Muscle of back (tissue), 13 donors: ENCODE data around the gene PHGDH. TPM values are rescaled to one million over a fixed set of nuclear protein-coding genes. Genes with fewer than 3 reads are reported as not detected.
A peak's percentile ranks its signal among the peaks of the same experiment; 100 is the strongest.

Source experiments
- DNase-seq, 3 donors: peaks; one replicate each; pipeline versions ENCODE4 v3.0.0 to v3.0.0-alpha.2; 2013
- long read RNA-seq, 9 donors: transcript quantifications; one replicate each; lab custom pipeline, GENCODE V29; 2026
- polyA plus RNA-seq, 10 donors: library from polyadenylated mRNA; unstranded; fragments of 120-200 nt; gene quantifications; one replicate each; pipeline ENCODE4 v1.2.1, GENCODE V29; 2013; ENCODE audit not compliant: insufficient read length in 10 of 10

The PHGDH gene
- polyA plus RNA-seq, result 100 to 1,000 TPM in 1 of 10 donors, 10 to 100 TPM in 9; 54.5 to 120 (median 70.8) TPM
- long read RNA-seq, donor 1, transcript PHGDH-208 (12 exons, 2,096 nt), result major isoform, 12 of 22 reads
- long read RNA-seq, donor 1, partial matches to known transcripts, result 9 of 22 reads
- long read RNA-seq, donor 1, other reads (novel, unspliced or antisense), result 0 of 22 reads
- long read RNA-seq, donor 2, transcript PHGDH-208 (12 exons, 2,096 nt), result major isoform, 14 of 30 reads
- long read RNA-seq, donor 2, partial matches to known transcripts, result 15 of 30 reads
- long read RNA-seq, donor 2, other reads (novel, unspliced or antisense), result 0 of 30 reads
- long read RNA-seq, donor 3, result 0 reads
- long read RNA-seq, donor 4, transcript PHGDH-208 (12 exons, 2,096 nt), result major isoform, 8 of 14 reads
- long read RNA-seq, donor 4, partial matches to known transcripts, result 5 of 14 reads
- long read RNA-seq, donor 4, other reads (novel, unspliced or antisense), result 0 of 14 reads
- long read RNA-seq, donor 5, transcript PHGDH-208 (12 exons, 2,096 nt), result major isoform, 22 of 42 reads
- long read RNA-seq, donor 5, partial matches to known transcripts, result 17 of 42 reads
- long read RNA-seq, donor 5, other reads (novel, unspliced or antisense), result 0 of 42 reads
- long read RNA-seq, donor 6, transcript PHGDH-208 (12 exons, 2,096 nt), result major isoform, 21 of 32 reads
- long read RNA-seq, donor 6, partial matches to known transcripts, result 11 of 32 reads
- long read RNA-seq, donor 6, other reads (novel, unspliced or antisense), result 0 of 32 reads
- long read RNA-seq, donor 7, transcript PHGDH-208 (12 exons, 2,096 nt), result major isoform, 25 of 28 reads
- long read RNA-seq, donor 7, partial matches to known transcripts, result 0 of 28 reads
- long read RNA-seq, donor 7, other reads (novel, unspliced or antisense), result 0 of 28 reads
- long read RNA-seq, donor 8, transcript PHGDH-208 (12 exons, 2,096 nt), result major isoform, 9 of 29 reads
- long read RNA-seq, donor 8, partial matches to known transcripts, result 19 of 29 reads
- long read RNA-seq, donor 8, other reads (novel, unspliced or antisense), result 0 of 29 reads
- long read RNA-seq, donor 9, partial matches to known transcripts, result 0 of 2 reads
- long read RNA-seq, donor 9, other reads (novel, unspliced or antisense), result 0 of 2 reads

GRCh38 chr1:119711804-119712341 lies at the start of gene PHGDH:
PHGDH (plus strand) TSS chr1:119711934; CDS start chr1:119712023, 89 bp downstream.
- DNase-seq, result peak; percentile 83 to 92 (median 88)

DNA sequence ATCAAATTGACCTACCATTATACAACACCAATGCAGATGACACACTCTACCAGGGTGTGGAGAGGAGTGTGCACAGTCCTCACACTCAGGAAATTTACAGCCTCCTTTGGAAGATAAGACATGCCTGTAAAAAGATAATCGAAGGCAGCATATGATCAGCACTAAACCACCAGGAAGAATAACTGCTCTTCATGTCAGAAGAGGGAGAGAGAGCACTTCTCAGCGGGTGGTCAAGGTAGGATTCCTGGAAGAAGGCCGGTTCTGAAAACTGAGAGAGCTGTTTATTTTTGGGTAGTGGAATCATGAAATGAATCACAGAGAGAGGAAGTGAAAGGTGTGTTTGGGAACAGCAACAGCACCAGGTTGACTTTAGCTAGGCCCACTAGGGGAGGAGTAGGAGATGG lies 49.7 kb upstream of the PHGDH start:
- DNase-seq, result no peak

DNA sequence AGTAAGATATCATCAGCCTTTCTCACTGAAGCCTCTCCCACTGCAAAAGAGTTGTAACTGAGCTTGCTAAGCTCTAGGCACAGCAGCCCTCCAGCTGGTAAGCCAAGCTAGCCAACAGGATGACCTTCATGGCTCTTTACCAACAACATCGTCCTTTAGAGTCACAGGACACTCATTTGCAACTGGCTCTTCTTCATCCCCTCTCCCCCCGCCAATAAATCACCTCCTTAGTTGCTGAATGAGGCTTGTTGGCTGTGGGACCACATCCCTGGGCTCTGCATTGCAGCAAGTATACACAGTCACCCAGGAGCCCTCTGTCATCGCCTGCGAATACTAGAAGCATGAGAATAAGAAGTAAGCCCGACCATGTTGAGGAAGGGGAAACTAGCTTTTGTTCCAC lies 47.7 kb upstream of the PHGDH start:
- no peak for DNase-seq

DNA sequence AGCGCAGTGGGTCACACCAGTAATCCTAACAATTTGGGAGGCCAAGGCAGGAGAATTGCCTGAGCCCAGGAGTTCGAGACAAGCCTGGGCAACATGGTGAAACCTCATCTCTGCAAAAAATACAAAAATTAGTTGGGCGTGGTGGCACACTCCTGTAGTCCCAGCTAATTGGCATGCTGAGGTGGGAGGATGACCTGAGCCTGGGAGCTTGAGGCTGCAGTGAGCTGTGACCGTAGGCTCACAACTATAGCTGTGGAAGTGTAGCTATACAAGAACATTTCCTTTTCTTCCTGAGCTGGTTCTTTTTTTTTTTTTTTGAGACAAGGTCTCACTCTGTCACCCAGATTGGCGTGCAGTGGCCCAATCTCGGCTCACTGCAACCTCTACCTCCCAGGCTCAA lies 44.6 kb upstream of the PHGDH start:
- DNase-seq, result no peak

GRCh38 chr1:119670898-119671297 lies 40.8 kb upstream of the PHGDH start:
- DNase-seq, result no peak

- no peak for DNase-seq
These were observed 38.4 kb upstream of the PHGDH start for GRCh38 chr1:119673171-119673940.

DNA sequence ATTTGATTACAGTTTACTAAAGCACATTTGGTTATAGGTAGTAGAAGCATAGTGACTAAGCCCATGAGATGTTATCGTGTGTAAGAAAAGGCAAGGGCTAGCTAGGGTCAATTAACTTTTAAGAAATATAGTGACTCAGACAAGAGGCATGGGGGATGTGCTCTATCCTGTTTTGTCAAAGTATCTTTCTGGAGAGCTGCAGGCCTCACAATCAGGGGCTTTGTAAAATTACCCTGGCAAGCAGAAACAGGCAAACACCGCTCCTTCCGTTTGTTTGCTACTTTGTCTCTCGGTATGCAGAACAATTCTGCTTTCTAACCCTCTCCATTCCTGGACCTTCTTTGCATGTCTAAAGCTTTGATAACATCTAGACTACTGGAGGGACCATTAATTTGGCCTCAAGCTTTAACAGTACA lies 37.6 kb upstream of the PHGDH start:
- peak in 1 of 3 donors; percentile 22 for DNase-seq

DNA sequence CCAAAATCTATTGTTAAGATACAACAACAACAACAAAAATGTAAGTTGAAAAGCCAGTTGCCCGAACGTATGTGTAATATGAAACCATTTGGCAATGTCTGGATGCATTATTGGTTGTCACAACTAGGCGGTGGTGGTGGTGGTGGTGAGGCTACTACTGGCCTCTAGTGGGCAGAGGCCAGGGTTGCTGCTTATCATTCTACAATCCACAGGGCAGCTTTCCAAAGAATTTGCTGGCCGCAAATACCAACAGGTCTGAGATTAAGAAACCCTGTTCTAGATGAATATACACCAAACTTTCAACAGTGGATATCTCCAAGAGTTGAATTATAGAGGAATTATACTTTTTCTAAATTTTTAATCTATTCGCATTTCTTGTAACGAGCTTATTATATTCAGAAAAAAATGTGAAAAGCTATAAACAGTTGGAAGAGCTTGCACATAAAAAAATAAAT lies 36.9 kb upstream of the PHGDH start:
- DNase-seq, result peak; percentile 27 to 76 (median 52)

DNA sequence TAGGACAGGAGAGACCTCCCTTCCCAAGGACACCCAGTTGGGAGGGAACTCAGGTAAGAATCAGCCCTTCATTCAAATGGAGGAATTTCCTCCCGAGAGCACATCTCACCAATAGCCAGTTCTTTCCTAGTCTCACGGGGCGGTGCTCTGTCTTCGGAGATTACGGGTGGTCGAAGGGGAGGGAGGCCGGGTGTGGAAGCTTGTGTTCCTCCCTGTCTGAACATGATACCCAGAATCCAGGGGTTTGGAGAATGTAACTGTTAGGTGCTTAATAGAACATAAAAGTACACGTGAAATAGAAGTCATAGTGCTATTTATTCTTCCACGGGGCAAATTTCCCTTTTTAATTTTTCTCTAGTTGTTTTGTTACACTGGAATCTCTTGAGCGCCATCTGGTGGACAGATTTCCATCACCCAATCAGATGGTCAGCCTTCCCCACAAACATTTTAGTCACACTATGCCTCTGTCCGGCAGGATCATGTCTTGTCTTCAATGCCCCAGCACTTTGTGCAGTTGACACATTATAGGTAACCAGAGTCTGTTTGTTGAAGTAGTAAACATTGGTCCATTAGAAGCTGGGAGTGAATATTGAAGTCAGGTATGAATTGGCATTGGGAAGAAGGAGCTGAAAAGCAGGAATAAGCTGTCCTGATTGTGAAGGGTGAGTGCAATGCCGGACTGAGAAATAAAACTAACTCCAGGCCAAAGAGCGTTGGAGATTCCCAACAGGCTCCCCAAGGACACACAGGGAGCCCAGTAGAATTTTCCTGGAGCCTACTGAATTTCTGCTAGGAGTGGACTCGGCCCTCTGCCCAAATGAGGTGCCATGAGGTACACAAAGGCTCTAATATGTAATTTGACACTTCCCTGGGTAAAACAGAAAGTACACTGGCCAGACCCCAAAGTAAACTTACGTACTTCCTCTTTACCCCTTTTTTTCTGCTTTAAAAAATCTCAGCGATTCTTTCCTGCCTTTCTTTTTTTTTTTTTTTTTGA lies 36.1 kb upstream of the PHGDH start:
- peak; percentile 84 to 94 (median 89) for DNase-seq

- DNase-seq, result peak in 2 of 3 donors; percentile 21 to 46
These were observed 35.0 kb upstream of the PHGDH start for GRCh38 chr1:119676571-119677206.

- no peak for DNase-seq
These were observed 32.5 kb upstream of the PHGDH start for GRCh38 chr1:119679223-119679622.

- no peak for DNase-seq
These were observed 31.5 kb upstream of the PHGDH start for GRCh38 chr1:119680193-119680592.

GRCh38 chr1:119680723-119681122 lies 31.0 kb upstream of the PHGDH start:
- DNase-seq, result no peak

- DNase-seq, result no peak
These were observed 30.2 kb upstream of the PHGDH start for GRCh38 chr1:119681560-119681959.

DNA sequence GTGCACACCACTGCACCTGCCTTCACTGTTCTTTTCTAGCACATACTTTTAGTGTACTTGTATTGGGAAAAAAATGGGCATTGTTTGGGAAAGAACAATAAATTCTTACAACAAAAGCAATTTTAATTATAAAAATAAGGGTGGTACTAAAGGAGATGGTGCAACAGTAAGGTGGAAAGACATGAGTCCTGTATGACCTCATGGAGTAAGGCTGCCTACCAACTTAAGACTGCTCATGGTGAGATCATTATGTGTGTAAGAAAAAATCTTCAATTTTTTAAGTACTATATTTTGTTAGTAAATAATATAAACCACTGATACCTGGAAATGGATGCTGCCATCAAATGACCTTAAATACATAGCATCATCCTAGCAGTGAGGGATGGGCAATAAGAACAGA lies 29.6 kb upstream of the PHGDH start:
- no peak for DNase-seq

DNA sequence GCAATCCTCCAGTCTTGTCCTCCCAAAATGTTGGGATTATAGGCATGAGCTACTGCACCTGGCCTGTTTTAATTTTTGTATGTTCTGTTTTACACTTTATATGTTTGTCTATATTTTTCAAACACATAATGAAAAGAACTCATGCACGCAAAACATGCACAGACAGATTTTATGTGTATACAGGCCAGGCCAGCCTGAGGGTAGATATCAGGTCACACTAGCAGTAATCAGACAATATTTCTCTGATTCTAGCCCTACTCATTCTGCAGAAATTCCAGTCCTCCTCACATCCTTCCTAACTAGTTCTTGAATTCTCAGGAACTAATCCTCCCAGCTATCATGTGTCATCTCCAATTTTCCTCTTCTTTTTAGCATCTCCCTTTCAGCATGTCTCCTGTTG lies 27.8 kb upstream of the PHGDH start:
- no peak for DNase-seq

DNA sequence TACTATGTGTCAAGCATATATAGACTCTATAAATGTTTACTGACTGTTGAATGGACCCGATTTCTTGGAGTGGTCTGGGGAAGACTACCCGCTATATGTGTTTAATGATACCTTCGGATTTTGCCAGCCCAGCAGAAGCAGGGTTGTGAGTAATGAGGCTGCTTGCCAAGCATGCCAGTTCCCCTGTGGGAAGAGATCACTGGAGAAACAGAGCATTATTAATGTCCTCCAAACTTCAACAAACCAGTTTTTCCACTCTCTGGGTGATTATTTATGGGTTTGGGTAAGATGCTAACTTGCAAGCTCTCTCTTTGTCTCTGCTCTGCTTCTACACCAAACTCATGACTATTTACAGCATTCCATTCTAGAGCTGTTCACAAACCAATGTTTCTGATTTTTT lies 25.1 kb upstream of the PHGDH start:
- no peak for DNase-seq

DNA sequence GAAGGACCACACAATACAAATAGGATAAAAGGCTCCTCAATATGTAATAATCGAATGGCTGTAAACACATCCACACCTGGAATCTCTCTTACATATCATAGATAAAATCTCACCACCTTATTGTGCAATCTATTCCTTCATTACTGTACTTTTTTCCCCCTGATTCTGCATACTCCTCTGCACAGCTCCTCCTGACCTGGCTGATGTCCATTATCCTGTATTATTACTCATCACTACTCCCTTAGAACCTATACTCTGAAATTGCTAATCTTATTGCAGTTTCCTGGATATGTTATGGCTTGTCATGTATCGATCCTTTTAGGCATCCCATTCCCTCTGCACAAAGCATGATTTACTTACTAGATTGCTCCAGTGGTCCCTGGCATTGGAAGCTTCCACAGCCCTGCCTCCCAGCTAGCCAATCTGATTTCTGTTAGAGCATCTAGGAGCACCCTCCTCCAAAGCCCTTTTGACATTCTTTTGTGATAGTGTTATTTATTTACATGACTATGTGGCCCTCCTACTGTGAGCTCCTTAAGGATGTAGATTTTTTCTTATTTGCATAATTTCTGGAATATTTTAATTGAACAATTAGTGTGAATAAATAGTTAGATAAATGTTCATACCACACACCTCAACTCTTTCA lies 24.2 kb upstream of the PHGDH start:
- no peak for DNase-seq

- no peak for DNase-seq
These were observed 22.9 kb upstream of the PHGDH start for GRCh38 chr1:119688810-119689209.
